ENCODE results near the gene MBIP.

DNA sequence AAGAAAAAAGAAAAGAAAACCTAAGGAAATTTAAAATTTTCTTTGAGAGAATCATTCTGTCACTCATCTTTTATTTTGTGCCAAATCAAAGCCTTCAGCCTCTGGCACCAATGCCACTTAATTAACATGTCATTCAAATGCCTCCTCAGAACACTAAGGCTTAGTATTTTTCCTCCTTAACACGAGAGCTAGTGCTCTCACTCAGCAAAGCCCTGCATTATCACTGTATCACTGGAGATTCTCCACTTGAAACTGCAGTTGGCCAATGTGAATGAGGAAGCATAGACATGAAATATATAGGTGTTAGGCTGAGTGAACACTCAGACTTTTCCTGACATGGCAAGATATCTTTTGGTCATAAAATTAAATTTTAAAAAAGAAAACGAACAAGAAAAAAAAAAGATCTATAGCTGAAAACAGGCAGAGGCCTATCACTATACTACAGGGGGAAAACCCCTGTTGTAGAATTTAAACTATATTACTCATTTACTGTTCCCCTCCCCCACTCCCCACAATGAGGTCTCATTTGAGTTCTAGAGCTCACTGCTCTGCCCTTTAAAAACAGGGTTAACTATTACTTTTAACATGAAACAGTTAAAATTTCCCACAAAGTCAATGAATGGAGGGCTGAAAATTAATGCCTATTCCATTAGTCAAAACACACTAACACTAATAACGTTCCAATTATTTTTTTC lies 5.1 kb downstream of the MBIP start:
- TF ChIP-seq EZH2 (IDR thresholded peaks at IDR 0.05) (no peak), SP1 (IDR thresholded peaks at IDR 0.05; ENCODE audit: low read depth) (no peak), EZH2phosphoT487 (IDR thresholded peaks at IDR 0.05; ENCODE audit: borderline replicate concordance) (no peak)
- TF ChIP-seq, protein P1, sequence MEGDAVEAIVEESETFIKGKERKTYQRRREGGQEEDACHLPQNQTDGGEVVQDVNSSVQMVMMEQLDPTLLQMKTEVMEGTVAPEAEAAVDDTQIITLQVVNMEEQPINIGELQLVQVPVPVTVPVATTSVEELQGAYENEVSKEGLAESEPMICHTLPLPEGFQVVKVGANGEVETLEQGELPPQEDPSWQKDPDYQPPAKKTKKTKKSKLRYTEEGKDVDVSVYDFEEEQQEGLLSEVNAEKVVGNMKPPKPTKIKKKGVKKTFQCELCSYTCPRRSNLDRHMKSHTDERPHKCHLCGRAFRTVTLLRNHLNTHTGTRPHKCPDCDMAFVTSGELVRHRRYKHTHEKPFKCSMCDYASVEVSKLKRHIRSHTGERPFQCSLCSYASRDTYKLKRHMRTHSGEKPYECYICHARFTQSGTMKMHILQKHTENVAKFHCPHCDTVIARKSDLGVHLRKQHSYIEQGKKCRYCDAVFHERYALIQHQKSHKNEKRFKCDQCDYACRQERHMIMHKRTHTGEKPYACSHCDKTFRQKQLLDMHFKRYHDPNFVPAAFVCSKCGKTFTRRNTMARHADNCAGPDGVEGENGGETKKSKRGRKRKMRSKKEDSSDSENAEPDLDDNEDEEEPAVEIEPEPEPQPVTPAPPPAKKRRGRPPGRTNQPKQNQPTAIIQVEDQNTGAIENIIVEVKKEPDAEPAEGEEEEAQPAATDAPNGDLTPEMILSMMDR (IDR thresholded peaks at IDR 0.05 in 2 of 3, conservative IDR thresholded peaks at IDR 0.05 in 1 of 3; ENCODE audit: borderline replicate concordance in 1 of 3, insufficient read depth in 1 of 3, low read depth in 2 of 3, low read length in 2 of 3): no peak
